K562 (cell line): Measurements from ENCODE around the gene KYAT1. TPM values are rescaled to one million over a fixed set of nuclear protein-coding genes. Genes with fewer than 3 reads are reported as not detected.
A peak's percentile ranks its signal among the peaks of the same experiment; 100 is the strongest.

Experiments used
- BRD4 ChIP-seq: fragments of 200-600 bp; sonication (generic); IDR thresholded peaks from 2 replicates; pipeline ENCODE4 v1.6.1; 2017; ENCODE audit warnings: inconsistent platforms
- CBX2 ChIP-seq: fragments of 200-600 bp; sonication (generic); IDR thresholded peaks from one replicate; pipeline ENCODE4 v1.6.1; 2012; ENCODE audit warnings: mild to moderate bottlenecking, low read length, inconsistent platforms; ENCODE audit not compliant: insufficient read depth, poor library complexity, severe bottlenecking
- CTBP1 ChIP-seq: fragments of 450-650 bp; IDR thresholded peaks from 2 replicates; pipeline ENCODE4 v1.6.1; 2016; ENCODE audit warnings: borderline replicate concordance
- EGR1 ChIP-seq: fragments of 450-650 bp; conservative IDR thresholded peaks from 2 replicates; pipeline ENCODE4 v1.6.1; 2017; ENCODE audit warnings: mild to moderate bottlenecking
- GATA2 ChIP-seq: sonication (generic); formaldehyde crosslinking; IDR thresholded peaks from 2 replicates; pipeline ENCODE4 v1.4.0; 2020; ENCODE audit warnings: mild to moderate bottlenecking, missing genetic modification reagents
- JUNB ChIP-seq: fragments of 450-650 bp; formaldehyde crosslinking; conservative IDR thresholded peaks from 2 replicates; pipeline ENCODE4 v1.4.0; 2020; ENCODE audit warnings: mild to moderate bottlenecking
- KLF13 ChIP-seq: fragments of 450-650 bp; IDR thresholded peaks from 2 replicates; pipeline ENCODE4 v1.6.1; 2016; ENCODE audit warnings: missing genetic modification characterization, low read depth, mild to moderate bottlenecking, missing compliant biosample characterization, moderate library complexity, borderline replicate concordance
- MEF2D ChIP-seq: conservative IDR thresholded peaks from 2 replicates; pipeline ENCODE4 v1.6.1; 2016; ENCODE audit warnings: low read depth, missing genetic modification characterization, missing compliant biosample characterization
- MYBL2 ChIP-seq, 2 experiments: fragments of 450-650 bp in 1 of 2; sonication (generic) in 1 of 2; formaldehyde crosslinking in 1 of 2; IDR thresholded peaks; 2 replicates each; pipeline versions ENCODE4 v1.6.1 to v1.8.1; 2017 to 2022; ENCODE audit warnings: borderline replicate concordance in 1 of 2, inconsistent platforms in 1 of 2, low read depth in 1 of 2, mild to moderate bottlenecking in 1 of 2, missing genetic modification reagents in 1 of 2, moderate library complexity in 1 of 2
- NFATC3 ChIP-seq: fragments of 450-650 bp; IDR thresholded peaks from 2 replicates; pipeline ENCODE4 v1.6.1; 2017; ENCODE audit warnings: mild to moderate bottlenecking
- NFIX ChIP-seq: fragments of 250-450 bp; sonication (Bioruptor Pico); IDR thresholded peaks from 2 replicates; pipeline ENCODE4 v1.4.0; 2020; ENCODE audit warnings: low read depth, mild to moderate bottlenecking, moderate library complexity
- NONO ChIP-seq, 2 experiments: fragments of 200-400 bp in 1 of 2; fragments of 450-650 bp in 1 of 2; formaldehyde crosslinking in 1 of 2; IDR thresholded peaks; 2 replicates each; pipeline ENCODE4 v1.6.1; 2017; ENCODE audit warnings: low read depth in 2 of 2, mild to moderate bottlenecking in 2 of 2, moderate library complexity in 2 of 2, low read length in 1 of 2
- NUFIP1 ChIP-seq: fragments of 450-650 bp; IDR thresholded peaks from 2 replicates; pipeline ENCODE4 v1.6.1; 2018; ENCODE audit not compliant: partially characterized antibody
- POU5F1 ChIP-seq: fragments of 150-350 bp; IDR thresholded peaks from 2 replicates; pipeline ENCODE4 v1.6.1; 2014; ENCODE audit warnings: borderline replicate concordance, low read length, low read depth, mild to moderate bottlenecking; ENCODE audit not compliant: partially characterized antibody
- RAD51 ChIP-seq: fragments of 450-650 bp; IDR thresholded peaks from 2 replicates; pipeline ENCODE4 v1.7.1; 2016; ENCODE audit warnings: low read depth, mild to moderate bottlenecking, borderline replicate concordance
- RBFOX2 ChIP-seq: fragments of 200-400 bp; formaldehyde crosslinking; IDR thresholded peaks from 2 replicates; pipeline ENCODE4 v1.6.1; 2017; ENCODE audit warnings: low read depth, mild to moderate bottlenecking, low read length, moderate library complexity
- SMARCC2 ChIP-seq: fragments of 450-650 bp; IDR thresholded peaks from 2 replicates; pipeline ENCODE4 v1.6.1; 2017; ENCODE audit warnings: antibody characterized with exemption, moderate library complexity, mild to moderate bottlenecking, low read depth
- SOX6 ChIP-seq: fragments of 450-650 bp; IDR thresholded peaks from 2 replicates; pipeline ENCODE4 v1.6.1; 2014; ENCODE audit warnings: mild to moderate bottlenecking
- TAF15 ChIP-seq: fragments of 200-400 bp; formaldehyde crosslinking; IDR thresholded peaks from 2 replicates; pipeline ENCODE4 v1.6.1; 2017; ENCODE audit warnings: mild to moderate bottlenecking, low read depth, low read length, moderate library complexity
- TCFL5 ChIP-seq: fragments of 250-450 bp; sonication (Bioruptor Pico); conservative IDR thresholded peaks from 2 replicates; pipeline ENCODE4 v1.6.1; 2021; ENCODE audit warnings: mild to moderate bottlenecking, moderate library complexity, matching md5 sums
- ZNF212 ChIP-seq: fragments of 450-650 bp; formaldehyde crosslinking; IDR thresholded peaks from 2 replicates; pipeline ENCODE4 v1.4.0; 2020; ENCODE audit warnings: mild to moderate bottlenecking
- ZNF224 ChIP-seq: sonication (generic); formaldehyde crosslinking; IDR thresholded peaks from 2 replicates; pipeline ENCODE4 v1.8.0; 2022; ENCODE audit warnings: mild to moderate bottlenecking, missing genetic modification reagents
- ZNF263 ChIP-seq: sonication (generic); formaldehyde crosslinking; IDR thresholded peaks from 2 replicates; pipeline ENCODE4 v1.8.0; 2022; ENCODE audit warnings: mild to moderate bottlenecking, missing genetic modification reagents, borderline replicate concordance
- ZNF551 ChIP-seq: fragments of 250-450 bp; sonication (Bioruptor Pico); IDR thresholded peaks from 2 replicates; pipeline ENCODE4 v1.5.0; 2021; ENCODE audit warnings: mild to moderate bottlenecking, moderate library complexity
- polyA plus RNA-seq, 8 experiments: library from polyadenylated mRNA; depleted of rRNA in 4 of 8; stranded (reverse) in 5 of 8; unstranded in 3 of 8; fragments of >200 nt; fragmentation: Nextera tagmentation in 2 of 8; fragmentation: Illumina TruSeq in 1 of 8; extraction: Ambion mirVana in 2 of 8; extraction: Trizol in 1 of 8; gene quantifications; 2 replicates each; pipeline versions ENCODE4 v1.2.1 to v1.2.3, GENCODE V29; 2011 to 2014; ENCODE audit warnings: inconsistent platforms in 1 of 8, missing spikeins in 1 of 8
- total RNA-seq, 7 experiments: library from RNA; depleted of rRNA in 6 of 7; stranded (reverse); fragments of >200 nt in 6 of 7; fragmentation: Illumina TruSeq in 2 of 7; extraction: Trizol in 2 of 7; gene quantifications; 2 replicates each; pipeline versions ENCODE4 v1.2.1 to v1.2.3, GENCODE V29; 2011 to 2021; ENCODE audit warnings: low replicate concordance in 1 of 7
- TF ChIP-seq, protein P1 (sequence below): sonication (generic); formaldehyde crosslinking; IDR thresholded peaks from 2 replicates; pipeline ENCODE4 v1.9.0; 2022; ENCODE audit warnings: mild to moderate bottlenecking, missing genetic modification reagents
- TF ChIP-seq, protein P2 (sequence below): fragments of 250-450 bp; sonication (Bioruptor Pico); IDR thresholded peaks from 2 replicates; pipeline ENCODE4 v1.4.0; 2020; ENCODE audit warnings: mild to moderate bottlenecking
- TF ChIP-seq, protein P3 (sequence below): fragments of 450-650 bp; IDR thresholded peaks from one replicate; pipeline ENCODE4 v1.6.1; 2018; ENCODE audit warnings: mild to moderate bottlenecking, moderate library complexity; ENCODE audit not compliant: partially characterized antibody

KYAT1 gene
- total and polyA plus RNA-seq, 9 of the 15 experiments (the other 6 are each of a cell fraction or from before 2014, with no cell fraction given) = 6.4 to 16.8 (median 11.1) TPM

- TF ChIP-seq ZNF263 (CRISPR knock-in tag) (peak; percentile 86), MEF2D (tag) (no peak), NFATC3 (no peak), GATA2 (peak; percentile 73), NUFIP1 (no peak), RBFOX2 (no peak), JUNB (CRISPR knock-in tag) (no peak), TAF15 (no peak), SOX6 (peak; percentile 87; the same call in 1 of the 2 replicates), CBX2 (no peak), KLF13 (tag) (no peak), RAD51 (peak; percentile 18; the same call in 1 of the 2 replicates), EGR1 (peak; percentile 72), NFIX (CRISPR knock-in tag) (no peak), ZNF212 (CRISPR knock-in tag) (no peak), ZNF551 (CRISPR knock-in tag) (no peak), TCFL5 (CRISPR knock-in tag) (no peak), BRD4 (no peak), NONO (IDR thresholded peaks at IDR 0.05; ENCODE audit: low read depth in 2 of 2, low read length in 1 of 2) (no peak), SMARCC2 (0 out of 2 replicates have a peak, but pooled peaks have one; percentile 60), CTBP1 (peak; percentile 75), POU5F1 (no peak), MYBL2 (IDR thresholded peaks at IDR 0.05; ENCODE audit: low read depth) (no peak), MYBL2 (CRISPR knock-in tag; IDR thresholded peaks at IDR 0.05; ENCODE audit: borderline replicate concordance) (no peak), ZNF224 (CRISPR knock-in tag) (no peak)
- TF ChIP-seq, protein P1, sequence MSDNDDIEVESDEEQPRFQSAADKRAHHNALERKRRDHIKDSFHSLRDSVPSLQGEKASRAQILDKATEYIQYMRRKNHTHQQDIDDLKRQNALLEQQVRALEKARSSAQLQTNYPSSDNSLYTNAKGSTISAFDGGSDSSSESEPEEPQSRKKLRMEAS (CRISPR knock-in tag) = peak; percentile 63; the same call in 1 of the 2 replicates
- TF ChIP-seq, protein P2, sequence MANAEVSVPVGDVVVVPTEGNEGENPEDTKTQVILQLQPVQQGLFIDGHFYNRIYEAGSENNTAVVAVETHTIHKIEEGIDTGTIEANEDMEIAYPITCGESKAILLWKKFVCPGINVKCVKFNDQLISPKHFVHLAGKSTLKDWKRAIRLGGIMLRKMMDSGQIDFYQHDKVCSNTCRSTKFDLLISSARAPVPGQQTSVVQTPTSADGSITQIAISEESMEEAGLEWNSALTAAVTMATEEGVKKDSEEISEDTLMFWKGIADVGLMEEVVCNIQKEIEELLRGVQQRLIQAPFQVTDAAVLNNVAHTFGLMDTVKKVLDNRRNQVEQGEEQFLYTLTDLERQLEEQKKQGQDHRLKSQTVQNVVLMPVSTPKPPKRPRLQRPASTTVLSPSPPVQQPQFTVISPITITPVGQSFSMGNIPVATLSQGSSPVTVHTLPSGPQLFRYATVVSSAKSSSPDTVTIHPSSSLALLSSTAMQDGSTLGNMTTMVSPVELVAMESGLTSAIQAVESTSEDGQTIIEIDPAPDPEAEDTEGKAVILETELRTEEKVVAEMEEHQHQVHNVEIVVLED (CRISPR knock-in tag) = no peak
- TF ChIP-seq, protein P3, sequence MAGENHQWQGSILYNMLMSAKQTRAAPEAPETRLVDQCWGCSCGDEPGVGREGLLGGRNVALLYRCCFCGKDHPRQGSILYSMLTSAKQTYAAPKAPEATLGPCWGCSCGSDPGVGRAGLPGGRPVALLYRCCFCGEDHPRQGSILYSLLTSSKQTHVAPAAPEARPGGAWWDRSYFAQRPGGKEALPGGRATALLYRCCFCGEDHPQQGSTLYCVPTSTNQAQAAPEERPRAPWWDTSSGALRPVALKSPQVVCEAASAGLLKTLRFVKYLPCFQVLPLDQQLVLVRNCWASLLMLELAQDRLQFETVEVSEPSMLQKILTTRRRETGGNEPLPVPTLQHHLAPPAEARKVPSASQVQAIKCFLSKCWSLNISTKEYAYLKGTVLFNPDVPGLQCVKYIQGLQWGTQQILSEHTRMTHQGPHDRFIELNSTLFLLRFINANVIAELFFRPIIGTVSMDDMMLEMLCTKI = no peak
Measured at GRCh38 chr9:128845186-128845931, 36.4 kb downstream of the KYAT1 start (continued).
